Panc1 (cell line): ENCODE data around the gene ZNF419. TPM values are rescaled to one million over a fixed set of nuclear protein-coding genes. Genes with fewer than 3 reads are reported as not detected.

ENCODE experiments used
- ATAC-seq: fragments of 200-7000 bp; cut with Tn5 transposase; 2 replicates; pipeline ENCODE4 v1.9.1; 2020; ENCODE audit warnings: mild to moderate bottlenecking, moderate library complexity
- BruUV-seq: library from RNA; stranded (reverse); fragments of 400-500 nt; replicated peaks from 2 replicates; lab custom pipeline; 2021; lab: Mats Ljungman, UMichigan
- CTCF ChIA-PET: fragments of 300-600 bp; sonication (Branson Sonifier 250); formaldehyde crosslinking; loops from one replicate; lab custom pipeline; 2022; ENCODE audit warnings: antibody characterized with exemption; lab: Charles Lee
- POLR2A ChIA-PET: fragments of 300-600 bp; sonication (Branson Sonifier 250); formaldehyde crosslinking; loops from one replicate; lab custom pipeline; 2022; ENCODE audit warnings: antibody characterized with exemption; lab: Charles Lee
- DNase-seq: peaks from one replicate; pipeline ENCODE4 v3.0.0-alpha.2; 2010; ENCODE audit warnings: low read depth, low spot score
- H3K27ac ChIP-seq: 2 replicates; pipeline ENCODE4 v1.5.1; 2011; ENCODE audit warnings: mild to moderate bottlenecking, low read length, inconsistent platforms
- H3K27me3 ChIP-seq: fragments of 200-500 bp; sonication (Bioruptor generic); 2 replicates; pipeline ENCODE4 v1.6.0; 2014; ENCODE audit warnings: low read length, inconsistent platforms; ENCODE audit not compliant: control insufficient read depth, insufficient read depth
- H3K36me3 ChIP-seq: fragments of 200-500 bp; sonication (Bioruptor generic); 2 replicates; pipeline ENCODE4 v1.5.1; 2014; ENCODE audit warnings: inconsistent platforms, mild to moderate bottlenecking, low read length, moderate library complexity; ENCODE audit not compliant: control insufficient read depth, insufficient read depth
- H3K4me1 ChIP-seq: 2 replicates; pipeline ENCODE4 v1.5.1; 2011; ENCODE audit warnings: inconsistent platforms, mild to moderate bottlenecking, low read length, moderate library complexity; ENCODE audit not compliant: control insufficient read depth, insufficient read depth
- H3K4me3 ChIP-seq, 2 experiments: 2 replicates each; pipeline ENCODE4 v1.5.1; 2011 to 2012; ENCODE audit warnings: low read depth in 2 of 2, low read length in 2 of 2, mild to moderate bottlenecking in 2 of 2, inconsistent platforms in 1 of 2, moderate library complexity in 1 of 2
- H3K9me3 ChIP-seq: fragments of 200-500 bp; sonication (Bioruptor generic); 2 replicates; pipeline ENCODE4 v1.5.1; 2014; ENCODE audit warnings: low read depth, mild to moderate bottlenecking, inconsistent platforms, low read length, moderate library complexity; ENCODE audit not compliant: control insufficient read depth, insufficient read depth
- CTCF ChIP-seq: fragments of 450-650 bp; IDR thresholded peaks from 2 replicates; pipeline ENCODE4 v1.5.1; 2017; ENCODE audit warnings: mild to moderate bottlenecking
- POLR2AphosphoS5 ChIP-seq: IDR thresholded peaks from 2 replicates; pipeline ENCODE4 v1.6.1; 2012; ENCODE audit warnings: mild to moderate bottlenecking, low read depth, low read length, moderate library complexity
- REST ChIP-seq, 2 experiments: IDR thresholded peaks; 2 replicates each; pipeline ENCODE4 v1.6.1; 2011 to 2012; ENCODE audit warnings: low read depth in 2 of 2, control low read depth in 1 of 2, low read length in 1 of 2, mild to moderate bottlenecking in 1 of 2, moderate library complexity in 1 of 2; ENCODE audit not compliant: insufficient read depth in 1 of 2
- TCF7L2 ChIP-seq: IDR thresholded peaks from 2 replicates; pipeline ENCODE4 v1.6.1; 2011; ENCODE audit warnings: mild to moderate bottlenecking, low read depth, low read length, inconsistent platforms
- in situ Hi-C: cut with HindIII; loops from 2 replicates; pipeline ENCODE4 v1.10.0; 2016; ENCODE audit warnings: low sequenced_read_pairs, low pct_unique_long_range_greater_than_20kb
- intact Hi-C: fragments of 100-400 bp; cut with micrococcal nuclease; formaldehyde crosslinking; loops from one replicate; pipeline ENCODE4 v1.10.0; 2022; ENCODE audit not compliant: unreplicated experiment
- total RNA-seq: library from RNA; stranded (reverse); gene quantifications from one replicate; pipeline ENCODE4 v1.2.1, GENCODE V29; 2021; ENCODE audit not compliant: unreplicated experiment

ZNF419 gene
- total RNA-seq, 1 experiment from 2014 or later = 14.0 TPM

- intact Hi-C loops = no loop called here
- H3K4me3 ChIP-seq = no peak overlapping the region
- DNase-seq = no peak
- H3K27ac ChIP-seq = no peak overlapping the region
- peaks cover 55% of the 10 kb centered on the region for H3K9me3 ChIP-seq
- ATAC-seq = peak; percentile 88
- no peaks in the 10 kb centered on the region for H3K36me3 ChIP-seq
- H3K27me3 ChIP-seq = no peaks in the 10 kb centered on the region
- in situ Hi-C loops = no loop called here
- TF ChIP-seq TCF7L2 (no peak), POLR2AphosphoS5 (no peak), CTCF (peak; percentile 72)
- ChIA-PET POLR2A (interaction anchor here (0.6 kb wide), 2 partner anchors 180 to 207 kb away, joined by 3 to 15 read pairs; no protein-coding TSS in a partner anchor), CTCF (interaction anchor here (0.6 kb wide), 1 partner anchor 32 kb away, joined by 7 read pairs; no protein-coding TSS in a partner anchor)
- H3K4me1 ChIP-seq = no peaks in the 10 kb centered on the region
- no TSS peak for BruUV-seq
Measured at GRCh38 chr19:57465680-57466381, 21.7 kb upstream of the ZNF419 start.

GRCh38 chr19:57466489-57466888 lies 21.1 kb upstream of the ZNF419 start:
- TF ChIP-seq CTCF = no peak
- no peak for TF ChIP-seq REST (IDR thresholded peaks at IDR 0.05; ENCODE audit: insufficient read depth in 1 of 2, low read depth in 2 of 2, low read length in 1 of 2)

More at GRCh38 chr19:57466489-57466888, 21.1 kb upstream of the ZNF419 start:
- Histone ChIP-seq H3K36me3 (no peaks in the 10 kb centered on the region), H3K4me3 (no peak overlapping the region), H3K27ac (no peak overlapping the region), H3K4me1 (no peaks in the 10 kb centered on the region), H3K27me3 (no peaks in the 10 kb centered on the region), H3K9me3 (peaks cover 58% of the 10 kb centered on the region)
- intact Hi-C loops = no loop called here
- in situ Hi-C loops = no loop called here
- DNase-seq (no peak), ATAC-seq (no peak)
- BruUV-seq = no TSS peak
- POLR2A ChIA-PET = interaction anchor here (0.6 kb wide), 1 partner anchor 180 kb away, joined by 3 read pairs; no protein-coding TSS in a partner anchor
- CTCF ChIA-PET = no interaction called here
